Fibroblast of skin of back (primary cell): ENCODE measurements around the gene ASB3.
"Not testable (repeated sequence)": the region's sequence is repeated elsewhere in the genome, so short reads cannot be mapped to it uniquely, and the experiment has no call there.

Experiments
- DNase-seq: peaks from one replicate; pipeline ENCODE4 v3.0.0-alpha.2; 2013

The ASB3 gene

DNA sequence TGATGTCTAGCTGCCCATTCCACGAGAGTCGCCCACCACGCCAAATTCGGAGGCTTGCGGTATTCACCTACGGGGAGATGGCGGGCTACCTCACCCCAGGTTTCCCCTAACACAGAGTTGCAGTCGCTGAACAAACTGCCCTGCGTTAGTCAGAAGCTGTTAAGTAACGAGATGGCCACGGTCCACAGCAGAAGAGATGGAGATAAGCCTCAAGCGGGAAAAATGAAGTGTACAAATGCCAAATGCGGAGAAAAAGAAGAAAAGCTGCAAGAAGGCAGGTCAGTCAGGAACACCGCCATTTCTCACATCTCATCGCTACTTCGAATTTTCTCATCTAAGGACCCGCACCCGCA is 425 bp downstream of the ASB3 start:
- peak; percentile 32 for DNase-seq

DNA sequence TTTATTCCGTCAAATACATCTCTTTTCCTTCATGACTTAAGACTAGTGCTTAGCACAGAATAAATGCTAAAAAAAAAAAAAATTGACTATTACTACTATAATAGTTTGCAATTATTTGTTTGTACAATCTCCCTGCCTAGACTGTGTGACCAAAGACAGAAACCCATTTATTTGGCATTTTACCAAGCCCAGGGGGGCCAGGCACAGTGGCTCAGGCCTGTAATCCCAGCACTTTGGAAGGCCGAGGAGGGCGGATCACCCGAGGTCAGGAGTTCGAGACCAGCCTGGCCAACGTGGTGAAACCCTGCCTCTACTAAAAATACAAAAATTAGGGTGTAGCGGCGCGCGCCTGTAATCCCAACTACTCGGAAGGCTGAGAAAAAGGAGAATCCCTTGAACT is 1.4 kb downstream of the ASB3 start:
- peak; percentile 15 for DNase-seq

DNA sequence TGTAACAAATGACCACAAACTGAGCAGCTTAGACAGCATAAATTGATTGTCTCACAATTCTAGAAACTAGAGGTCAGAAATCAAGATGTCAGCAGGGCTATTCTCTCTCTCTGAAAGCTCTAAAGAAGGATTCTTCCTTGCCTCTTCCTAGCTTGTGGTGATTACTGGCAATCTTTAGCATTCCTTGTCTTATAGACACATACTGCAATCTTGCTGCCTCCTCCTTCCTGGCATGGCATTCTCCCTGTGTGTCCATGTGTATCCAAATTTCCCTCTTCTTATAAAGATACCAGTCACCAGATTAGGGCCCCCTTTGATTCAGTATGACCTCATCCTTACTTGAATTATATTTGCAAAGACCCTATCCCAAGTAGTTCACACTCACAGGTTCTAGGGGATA is 2.3 kb downstream of the ASB3 start:
- DNase-seq = peak; percentile 16

DNA sequence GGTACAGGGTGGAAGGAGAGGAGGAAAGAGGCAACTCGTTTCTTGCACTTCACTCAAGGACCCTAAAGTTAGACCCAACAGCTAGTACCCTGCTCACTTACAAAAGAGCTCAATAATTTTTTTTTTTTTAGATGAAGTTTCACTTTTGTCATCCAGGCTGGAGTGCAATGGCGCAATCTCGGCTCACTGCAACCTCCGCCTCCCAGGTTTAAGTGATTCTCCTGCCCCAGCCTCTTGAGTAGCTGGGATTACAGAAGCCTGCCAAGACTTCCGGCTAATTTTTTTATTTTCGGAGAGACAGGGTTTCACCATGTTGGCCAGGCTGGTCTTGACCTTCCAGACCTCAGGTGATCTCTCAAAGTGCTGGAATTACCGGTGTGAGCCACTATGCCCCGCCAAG is 4.1 kb downstream of the ASB3 start:
- DNase-seq = no peak

DNA sequence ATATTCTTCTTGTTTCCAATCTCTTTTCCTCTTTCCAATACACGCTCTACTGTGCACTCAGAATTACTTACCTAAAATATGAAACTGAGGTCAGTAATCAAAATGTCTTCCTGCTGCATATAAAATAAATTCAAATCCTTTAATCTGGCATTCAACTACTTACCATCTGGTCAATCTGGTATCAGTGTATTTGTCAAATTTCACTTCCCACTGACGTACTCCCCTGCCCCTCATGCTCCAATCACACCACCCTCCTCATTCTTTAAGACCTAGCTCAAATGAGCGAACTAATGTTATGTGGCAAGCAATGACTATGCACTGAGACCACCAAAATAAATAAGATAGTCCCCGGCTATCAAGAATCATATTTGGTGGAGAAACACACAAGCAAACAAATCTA is 6.7 kb downstream of the ASB3 start:
- no peak for DNase-seq

DNA sequence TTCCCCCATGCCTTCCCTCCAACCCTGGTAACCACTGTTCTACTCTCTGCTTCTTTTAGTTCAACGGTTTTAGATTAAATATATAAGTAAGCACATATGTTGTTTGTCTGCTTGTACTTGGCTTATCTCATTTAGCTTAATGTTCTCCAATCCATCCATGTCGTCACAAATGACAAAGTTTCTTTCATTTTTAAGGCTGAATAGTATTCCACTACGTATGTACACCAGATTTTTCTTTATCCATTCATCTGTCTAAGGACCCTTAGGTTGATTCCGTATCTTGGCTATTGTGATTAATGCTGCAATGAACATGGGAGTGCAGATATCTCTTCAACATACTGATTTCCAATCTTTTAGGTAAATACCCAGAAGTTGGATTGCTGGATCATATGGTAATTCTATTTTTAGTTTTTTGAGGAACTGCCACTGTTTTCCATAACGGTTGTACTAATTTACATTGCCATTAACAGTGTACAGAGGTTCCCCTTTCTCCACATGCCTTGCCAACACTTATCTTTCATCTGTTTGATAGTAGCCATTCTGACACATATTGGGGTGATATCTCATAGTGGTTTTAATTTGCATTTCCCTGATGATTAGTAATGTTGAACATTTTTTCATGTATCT is 8.1 kb downstream of the ASB3 start:
- no peak for DNase-seq

GRCh38 chr2:53777134-53777533 is 9.6 kb downstream of the ASB3 start:
- no peak for DNase-seq

DNA sequence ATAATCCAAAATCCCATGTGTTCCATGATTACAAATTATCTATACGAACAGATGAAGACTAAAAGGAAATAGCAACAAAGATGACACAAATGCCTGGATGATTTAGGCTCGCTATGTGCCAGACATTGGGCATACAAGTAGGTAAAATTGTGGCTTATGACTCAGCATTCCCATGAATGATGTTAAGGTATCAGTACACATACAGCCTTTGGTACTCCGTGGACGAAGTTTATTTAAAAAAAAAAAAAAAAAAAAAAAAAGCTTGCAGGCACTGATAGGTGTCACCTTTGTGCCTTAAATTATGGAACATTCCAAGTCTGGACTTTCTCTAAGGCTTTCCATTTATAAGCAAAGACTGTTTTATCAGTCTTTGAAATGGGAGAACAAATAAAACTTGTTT is 16.5 kb downstream of the ASB3 start:
- no peak for DNase-seq

DNA sequence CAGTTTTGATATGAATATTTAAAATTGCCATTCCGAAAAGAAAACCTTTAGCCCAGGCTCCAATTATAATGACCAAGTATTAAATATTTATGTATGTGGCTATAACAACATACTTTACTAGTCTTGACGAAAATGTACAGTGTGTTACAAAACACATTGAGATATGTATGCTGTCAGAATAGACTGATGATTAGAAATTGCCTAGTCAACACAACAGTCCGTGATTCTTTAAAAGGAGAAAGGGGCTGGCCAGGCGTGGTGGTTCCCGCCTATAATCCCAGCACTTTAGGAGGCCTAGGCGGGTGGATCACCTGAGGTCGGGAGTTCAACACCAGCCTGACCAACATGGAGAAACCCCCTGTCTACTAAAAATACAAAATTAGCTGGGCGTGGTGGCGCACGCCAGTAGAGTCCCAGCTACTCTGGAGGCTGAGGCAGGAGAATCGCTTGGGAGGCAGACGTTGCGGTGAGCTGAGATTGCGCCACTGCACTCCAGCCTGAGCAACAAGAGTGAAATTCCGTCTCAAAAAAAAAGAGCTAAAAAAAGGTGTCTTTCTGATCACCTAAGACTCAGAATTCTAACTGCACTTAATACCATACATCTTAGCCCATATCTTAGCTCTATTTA is 17.3 kb downstream of the ASB3 start:
- no peak for DNase-seq

DNA sequence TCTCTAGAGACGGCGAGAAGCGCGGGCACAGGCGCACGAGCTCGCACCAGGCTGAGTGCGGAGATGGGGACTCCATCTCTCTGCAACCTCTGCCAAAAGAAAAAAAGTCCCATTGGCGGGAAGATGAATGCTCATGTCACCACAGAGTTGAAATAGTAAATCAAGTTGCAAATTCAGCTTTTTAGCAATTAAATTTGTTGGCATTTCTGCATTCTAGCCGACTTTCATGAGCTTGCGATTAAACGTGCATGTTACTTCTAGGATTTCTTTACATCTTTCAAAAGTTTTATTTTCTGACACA is 18.6 kb downstream of the ASB3 start:
- DNase-seq = no peak

- DNase-seq = peak; percentile 82
Observed at GRCh38 chr2:53767405-53768241, 19.1 kb downstream of the ASB3 start, which contains the start of gene CHAC2. TSS of gene CHAC2 (plus strand) at chr2:53767804. CDS start at chr2:53767887, 83 bp downstream.

GRCh38 chr2:53765767-53766166 is 21.0 kb downstream of the ASB3 start:
- DNase-seq = no peak

GRCh38 chr2:53757206-53757605 is 29.5 kb downstream of the ASB3 start:
- not testable (repeated sequence) for DNase-seq

DNA sequence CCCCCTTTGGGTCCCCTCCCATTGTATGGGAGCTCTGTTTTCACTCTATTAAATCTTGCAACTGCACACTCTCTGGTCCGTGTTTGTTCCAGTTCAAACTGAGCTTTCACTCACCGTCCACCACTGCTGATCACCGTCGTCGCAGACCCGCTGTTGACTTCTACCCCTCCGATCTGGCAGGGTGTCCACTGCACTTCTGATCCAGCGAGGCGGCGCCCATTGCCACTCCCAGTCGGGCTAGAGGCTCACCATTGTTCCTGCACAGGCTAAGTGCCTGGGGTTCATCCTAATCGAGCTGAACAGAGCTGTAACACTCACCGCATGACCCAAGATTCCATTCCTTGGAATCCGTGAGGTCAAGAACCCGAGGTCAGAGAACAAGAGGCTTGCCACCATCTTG is 30.1 kb downstream of the ASB3 start:
- no peak for DNase-seq

GRCh38 chr2:53755121-53755520 is 31.6 kb downstream of the ASB3 start:
- DNase-seq = no peak

- no peak for DNase-seq
Observed at GRCh38 chr2:53753041-53753440, 33.7 kb downstream of the ASB3 start.

GRCh38 chr2:53752385-53752784 is 34.4 kb downstream of the ASB3 start:
- DNase-seq = no peak

- peak; percentile 56 for DNase-seq
Observed at GRCh38 chr2:53751728-53752127, 35.0 kb downstream of the ASB3 start.

DNA sequence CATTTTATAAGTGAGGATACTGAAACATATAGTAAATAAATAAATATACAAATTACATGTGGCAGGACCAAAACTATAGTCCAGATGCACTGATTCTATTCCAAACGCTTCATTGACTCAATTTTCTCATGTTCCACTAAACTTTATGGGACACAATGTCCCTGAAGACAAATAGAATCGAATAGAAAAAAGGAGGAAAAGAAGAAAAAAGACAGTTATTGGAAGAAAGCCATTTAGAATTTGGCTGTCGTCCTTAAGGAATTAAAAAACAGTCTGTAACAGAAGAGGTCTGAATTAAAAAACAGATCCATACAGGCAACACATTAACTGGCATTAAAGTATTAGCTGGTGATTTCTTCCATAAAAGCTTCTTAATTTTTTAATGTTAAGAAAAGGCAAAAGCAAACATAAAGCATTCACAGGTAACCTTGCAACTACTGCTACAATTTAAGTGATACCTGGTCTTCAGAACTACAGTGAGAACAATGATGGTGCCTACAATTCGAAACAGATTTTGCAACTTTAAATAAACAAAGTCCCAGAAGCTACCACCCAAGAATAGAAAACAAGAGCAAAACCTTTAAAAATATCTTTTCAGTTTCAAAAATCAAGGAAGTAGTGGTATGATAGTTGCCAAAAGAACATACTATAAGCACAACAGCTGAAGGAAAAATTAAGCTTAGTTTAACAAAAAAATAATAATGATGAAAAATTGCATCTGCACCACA is 36.5 kb downstream of the ASB3 start:
- no peak for DNase-seq

- DNase-seq = peak; percentile 43
Observed at GRCh38 chr2:53744395-53745065, 42.2 kb downstream of the ASB3 start.

DNA sequence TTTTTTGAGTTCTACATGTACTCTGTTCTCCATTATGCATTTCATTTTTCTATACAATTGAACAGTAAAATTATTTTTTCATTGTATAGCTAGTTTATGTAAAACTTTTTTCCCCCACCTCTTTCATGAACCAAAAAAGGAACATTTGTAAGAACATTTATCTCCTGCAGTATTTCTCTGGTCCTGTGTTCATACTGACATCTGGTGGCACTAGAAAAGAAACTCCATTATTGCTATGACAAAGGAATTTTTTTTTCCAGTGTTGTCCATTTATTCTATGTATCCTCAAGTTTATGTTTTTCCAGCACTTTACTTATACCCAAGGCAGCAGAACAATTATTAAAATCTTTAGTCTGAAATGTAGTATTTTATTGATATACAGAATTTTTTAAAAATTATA is 46.6 kb downstream of the ASB3 start:
- DNase-seq = peak; percentile 67

DNA sequence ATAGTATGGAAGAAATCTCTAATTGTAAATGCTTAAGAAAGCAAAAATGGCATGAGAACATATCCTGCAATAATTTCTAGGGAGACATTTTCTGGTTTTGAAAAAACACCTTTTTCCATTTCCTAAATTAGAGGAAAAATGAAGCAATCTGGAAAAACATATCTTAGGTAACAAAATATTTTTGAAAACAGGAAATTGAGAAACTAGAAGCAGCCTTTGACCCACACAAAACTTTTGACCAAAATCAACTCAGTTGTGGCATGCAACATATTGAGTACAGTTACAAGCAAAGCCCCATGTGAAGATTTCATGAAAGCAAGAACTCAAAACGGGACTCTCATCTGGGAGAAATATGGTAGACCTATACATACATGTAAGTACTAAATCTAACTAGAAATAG is 47.7 kb downstream of the ASB3 start:
- DNase-seq = no peak

- DNase-seq = no peak
Observed at GRCh38 chr2:53737091-53737490, 49.7 kb downstream of the ASB3 start.
